NCI-H446 treated with DMSO at 0.1 percent for 48 hours (cell line): Measurements from ENCODE around the gene CHMP3.
"Not testable (repeated sequence)": the region's sequence is repeated elsewhere in the genome, so short reads cannot be mapped to it uniquely, and the experiment has no call there.

Experiments used
- DNase-seq: peaks from one replicate; lab custom pipeline; 2025; lab: John Stamatoyannopoulos, UW

Gene CHMP3

GRCh38 chr2:86507600-86507999, 55.6 kb downstream of the CHMP3 start:
- DNase-seq: no peak

- DNase-seq: no peak
These were observed 62.7 kb downstream of the CHMP3 start for GRCh38 chr2:86500325-86501083.

- DNase-seq: no peak
These were observed 63.9 kb downstream of the CHMP3 start for GRCh38 chr2:86499326-86499725.

- DNase-seq: no peak
These were observed 64.6 kb downstream of the CHMP3 start for GRCh38 chr2:86498468-86499260.

- DNase-seq: not testable (repeated sequence)
These were observed 66.9 kb downstream of the CHMP3 start for GRCh38 chr2:86496391-86496790.

- DNase-seq: no peak
These were observed 71.2 kb downstream of the CHMP3 start for GRCh38 chr2:86492048-86492453.

- DNase-seq: no peak
These were observed 72.2 kb downstream of the CHMP3 start for GRCh38 chr2:86491088-86491487.

- no peak for DNase-seq
These were observed 73.0 kb downstream of the CHMP3 start for GRCh38 chr2:86490245-86490644.

- no peak for DNase-seq
These were observed 73.7 kb downstream of the CHMP3 start for GRCh38 chr2:86489542-86489941.

- no peak for DNase-seq
These were observed 74.5 kb downstream of the CHMP3 start for GRCh38 chr2:86488561-86489250.

- no peak for DNase-seq
These were observed 76.2 kb downstream of the CHMP3 start for GRCh38 chr2:86487062-86487461.

- no peak for DNase-seq
These were observed 77.4 kb downstream of the CHMP3 start for GRCh38 chr2:86485802-86486201.

GRCh38 chr2:86485103-86485502, 78.1 kb downstream of the CHMP3 start:
- DNase-seq: no peak

- DNase-seq: no peak
These were observed 78.9 kb downstream of the CHMP3 start for GRCh38 chr2:86484385-86484784.

GRCh38 chr2:86482034-86482433, 81.2 kb downstream of the CHMP3 start:
- no peak for DNase-seq

- DNase-seq: no peak
These were observed 83.1 kb downstream of the CHMP3 start for GRCh38 chr2:86480105-86480504.

- no peak for DNase-seq
These were observed 85.9 kb downstream of the CHMP3 start for GRCh38 chr2:86477349-86477748.

- no peak for DNase-seq
These were observed 86.3 kb downstream of the CHMP3 start for GRCh38 chr2:86476918-86477317.

- no peak for DNase-seq
These were observed 87.2 kb downstream of the CHMP3 start for GRCh38 chr2:86476092-86476491.

GRCh38 chr2:86471637-86472036, 91.6 kb downstream of the CHMP3 start:
- no peak for DNase-seq

- DNase-seq: no peak
These were observed 92.4 kb downstream of the CHMP3 start for GRCh38 chr2:86470890-86471289.

GRCh38 chr2:86468162-86469033, 94.8 kb downstream of the CHMP3 start:
- no peak for DNase-seq
